Heart right ventricle (tissue), 16 donors: ENCODE data around the gene AMPD2. TPM values are rescaled to one million over a fixed set of nuclear protein-coding genes. Genes with fewer than 3 reads are reported as not detected.

Source experiments
- ATAC-seq, 8 donors: fragments of 200-7000 bp; cut with Tn5 transposase; one replicate each; pipeline ENCODE4 v1.9.1; 2020; ENCODE audit warnings: mild to moderate bottlenecking in 8 of 8, moderate library complexity in 8 of 8, moderate number of reproducible peaks in 1 of 8
- DNase-seq, 2 donors: peaks; one replicate each; pipeline ENCODE4 v3.0.0-alpha.2; 2020
- H3K27ac ChIP-seq, 10 donors: fragments of 200-600 bp; sonication (generic) in 2 of 10; one replicate each; pipeline versions ENCODE4 v1.5.0 to v1.8.0; 2020 to 2022; ENCODE audit warnings: mild to moderate bottlenecking in 3 of 10
- H3K27me3 ChIP-seq, 7 donors: fragments of 200-600 bp; one replicate each; pipeline ENCODE4 v1.8.0; 2021 to 2022; ENCODE audit warnings: mild to moderate bottlenecking in 2 of 7
- H3K36me3 ChIP-seq, 9 donors: fragments of 200-600 bp; sonication (generic) in 1 of 9; one replicate each; pipeline versions ENCODE4 v1.5.0 to v1.8.0; 2020 to 2022; ENCODE audit warnings: mild to moderate bottlenecking in 2 of 9
- H3K4me1 ChIP-seq, 9 donors: fragments of 200-600 bp; sonication (generic) in 1 of 9; one replicate each; pipeline versions ENCODE4 v1.5.0 to v1.8.0; 2020 to 2022; ENCODE audit warnings: mild to moderate bottlenecking in 4 of 9
- H3K4me3 ChIP-seq, 10 donors: fragments of 200-600 bp; sonication (generic) in 2 of 10; one replicate each; pipeline versions ENCODE4 v1.5.0 to v1.8.0; 2020 to 2022; ENCODE audit warnings: mild to moderate bottlenecking in 7 of 10, moderate library complexity in 2 of 10
- H3K9me3 ChIP-seq, 11 donors: fragments of 200-600 bp in 10 of 11; sonication (generic) in 2 of 11; one replicate each; pipeline versions ENCODE4 v1.5.0 to v1.8.0; 2013 to 2022; ENCODE audit warnings: mild to moderate bottlenecking in 2 of 11, control low read depth in 1 of 11, moderate library complexity in 1 of 11
- CTCF ChIP-seq, 9 donors: fragments of 200-600 bp; sonication (generic) in 2 of 9; IDR thresholded peaks; one replicate each; pipeline versions ENCODE4 v1.5.0 to v1.8.0; 2021 to 2022; ENCODE audit warnings: antibody characterized with exemption in 9 of 9, mild to moderate bottlenecking in 5 of 9, moderate library complexity in 1 of 9
- WGBS, 2 donors: extraction: QIAGEN DNeasy Blood & Tissue Kit; methylation state at CpG; one replicate each; pipeline ENCODE4 v1.1.7; 2013; ENCODE audit warnings: inconsistent platforms in 1 of 2; 5-methylcytosine and 5-hydroxymethylcytosine counted together
- intact Hi-C, 10 donors: fragments of 100-400 bp; cut with DNase I; formaldehyde crosslinking; loops; one replicate each; pipeline versions ENCODE4 v1.11.1 to v1.14.2; 2022
- polyA plus RNA-seq, 2 donors: library from polyadenylated mRNA; stranded (reverse); fragments of 200-250 nt; gene quantifications; one replicate each; pipeline ENCODE4 v1.2.3, GENCODE V29; 2013
- total RNA-seq, 10 donors: library from RNA; stranded (reverse); fragmentation: NEBNext Ultra II Directional in 3 of 10; extraction: Animal tissue kit (Norgen Biotek cat#: 25700) in 3 of 10; gene quantifications; one replicate each; pipeline versions ENCODE4 v1.2.1 to v1.2.4, GENCODE V29; 2021 to 2023
- donor health status: Arrhythmogenic right ventricular cardiomyopathy.
- donor health status: ischemic (EF 13 %, LVEDD 7.1; RV severe dilation, severe dysfunction).
- donor health status: healthy with polysubstance abuse.
- donor health status: DM: no; HTN: yes; CAD: no.
- donor health status: DM: no; HTN: no; CAD: no.
- donor health status: ischemic (EF 25% LVEDD 6.9; RV normal size, moderate dysfunction).
- donor health status: ischemic (EF 25% LVEDD 5.7; RV mildly dilated, moderate dysfunction).
- donor health status: healthy.
- donor health status: DM: yes; HTN: yes; CAD: no.
- donor health status: Ischemic cardiomyopathy.
- donor health status: ischemic (EF 35%, LVEDD 5.7; RV mildly dilated, moderate dysfunction).
- donor health status: nonischemic (EF 11% LVEDD 7.7; RV severe dilation, severe dysfunction).
- donor health status: DM: yes; HTN: yes; CAD: no.
- donor health status: PGD.
- donor health status: ischemic (EF 29% LVEDD 5.4; RV normal size, mild dysfunction).
- donor health status: nonischemic (EF 23%, LVEDD 6.1; RV moderate dilation, normal function).

Gene AMPD2
- total and polyA plus RNA-seq, 12 donors: 6.4 to 18.2 (median 11.5) TPM

GRCh38 chr1:109643385-109644230 is 24.0 kb downstream of the AMPD2 start:
- peaks cover 0 to 12% (median 6%) of the 10 kb centered on the region in 9 donors for H3K4me1 ChIP-seq
- H3K36me3 ChIP-seq: no peaks in the 10 kb centered on the region
- TF ChIP-seq CTCF (IDR thresholded peaks at IDR 0.05): peak; percentile 75 to 93 (median 88)
- whole genome bisulfite sequencing, 2 donors: 40% methylated on average over 32 of the region's 32 CpGs
- H3K27me3 ChIP-seq: no peaks in the 10 kb centered on the region
- intact Hi-C loops: loop anchor here in 9 of 10 donors (2.0 to 10.0 kb wide), 5 partner anchors 44 to 341 kb away; partner anchors contain the start of genes GSTM1 (in 4 of the 9), GNAI3 (in 3 of the 9) and AHCYL1 (in 1 of the 9)
- DNase-seq: peak; percentile 81 to 90
- H3K4me3 ChIP-seq: peak overlapping the region in 1 of 10 donors; percentile 7
- peak; percentile 71 to 94 (median 89) for ATAC-seq
- H3K27ac ChIP-seq: no peak overlapping the region
- peaks cover 0 to 6% (median 0%) of the 10 kb centered on the region in 11 donors for H3K9me3 ChIP-seq

GRCh38 chr1:109644670-109645069 is 25.0 kb downstream of the AMPD2 start:
- Histone ChIP-seq H3K27ac (no peak overlapping the region), H3K27me3 (no peaks in the 10 kb centered on the region), H3K9me3 (peaks cover 0 to 6% (median 0%) of the 10 kb centered on the region in 11 donors), H3K36me3 (no peaks in the 10 kb centered on the region), H3K4me1 (peaks cover 0 to 12% (median 6%) of the 10 kb centered on the region in 9 donors), H3K4me3 (no peak overlapping the region)
- no peak for TF ChIP-seq CTCF (IDR thresholded peaks at IDR 0.05)
- WGBS, 2 donors: 59 to 66% methylated on average over 10 of the region's 10 CpGs
- intact Hi-C loops: loop anchor here in 8 of 10 donors (5.0 to 10.0 kb wide), 5 partner anchors 43 to 340 kb away; partner anchors contain the start of genes GSTM1 (in 5 of the 8), GNAI3 (in 3 of the 8) and AHCYL1 (in 2 of the 8)
- DNase-seq (no peak), ATAC-seq (no peak)

- peak in 5 of 8 donors; percentile 15 to 46 (median 33) for ATAC-seq
- peak overlapping the region in 1 of 10 donors; percentile 4 for H3K27ac ChIP-seq
- intact Hi-C loops: loop anchor here in 3 of 10 donors (5.0 to 10.0 kb wide), 3 partner anchors 38 to 335 kb away; partner anchors contain the start of genes AHCYL1 (in 2 of the 3) and GSTM1 (in 1 of the 3)
- 54 to 62% methylated on average over 4 of the region's 4 CpGs for WGBS, 2 donors
- no peak for DNase-seq
- peak overlapping the region in 6 of 10 donors; percentile 29 to 42 (median 38) for H3K4me3 ChIP-seq
- H3K36me3 ChIP-seq: no peaks in the 10 kb centered on the region
- H3K27me3 ChIP-seq: no peaks in the 10 kb centered on the region
- peak in 7 of 9 donors; percentile 17 to 52 (median 39) for TF ChIP-seq CTCF (IDR thresholded peaks at IDR 0.05)
- peaks cover 0 to 2% (median 0%) of the 10 kb centered on the region in 9 donors for H3K4me1 ChIP-seq
- peaks cover 0 to 6% (median 0%) of the 10 kb centered on the region in 11 donors for H3K9me3 ChIP-seq
Measured at GRCh38 chr1:109649491-109649914, 29.9 kb downstream of the AMPD2 start.

- WGBS, 2 donors: 86 to 89% methylated on average over 3 of the region's 3 CpGs
Measured at GRCh38 chr1:109650609-109651008, 31.0 kb downstream of the AMPD2 start.

More at GRCh38 chr1:109650609-109651008, 31.0 kb downstream of the AMPD2 start:
- Histone ChIP-seq H3K4me1 (peaks cover 0 to 13% (median 10%) of the 10 kb centered on the region in 9 donors), H3K4me3 (no peak overlapping the region), H3K9me3 (peaks cover 0 to 6% (median 0%) of the 10 kb centered on the region in 11 donors), H3K36me3 (no peaks in the 10 kb centered on the region), H3K27me3 (no peaks in the 10 kb centered on the region), H3K27ac (no peak overlapping the region)
- no peak for TF ChIP-seq CTCF (IDR thresholded peaks at IDR 0.05)
- no peak for ATAC-seq
- intact Hi-C loops: loop anchor here in 1 of 10 donors (10.0 kb wide), 1 partner anchor 334 kb away; the partner anchor contains the start of gene AHCYL1
- no peak for DNase-seq
